GM10847 (cell line): ENCODE results near the gene PARD6B.

Source experiments
- POLR2A ChIP-seq: IDR thresholded peaks from 2 replicates; pipeline ENCODE4 v1.6.1; 2011; ENCODE audit not compliant: insufficient read length; ENCODE audit errors: extremely low read depth

PARD6B gene

DNA sequence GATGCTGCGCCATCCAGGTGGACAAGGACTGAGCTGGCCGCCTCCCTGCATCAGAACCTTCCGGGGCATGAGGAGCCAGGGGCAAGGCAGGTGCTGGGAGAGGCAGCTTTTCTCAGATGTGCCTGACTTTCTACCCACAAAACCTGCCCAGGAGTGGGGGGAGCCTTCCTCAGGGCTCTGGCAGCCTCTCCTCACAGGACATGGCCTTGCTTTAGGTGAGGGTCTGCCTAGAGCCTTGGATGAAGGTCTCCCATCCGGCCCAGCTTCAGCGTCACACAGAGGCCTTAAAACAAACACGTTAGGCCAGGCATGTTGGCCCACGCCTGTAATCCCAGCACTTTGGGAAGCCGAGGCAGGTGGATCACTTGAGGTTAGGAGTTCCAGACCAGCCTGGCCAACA lies 70.9 kb downstream of the PARD6B start:
- no peak for TF ChIP-seq POLR2A

DNA sequence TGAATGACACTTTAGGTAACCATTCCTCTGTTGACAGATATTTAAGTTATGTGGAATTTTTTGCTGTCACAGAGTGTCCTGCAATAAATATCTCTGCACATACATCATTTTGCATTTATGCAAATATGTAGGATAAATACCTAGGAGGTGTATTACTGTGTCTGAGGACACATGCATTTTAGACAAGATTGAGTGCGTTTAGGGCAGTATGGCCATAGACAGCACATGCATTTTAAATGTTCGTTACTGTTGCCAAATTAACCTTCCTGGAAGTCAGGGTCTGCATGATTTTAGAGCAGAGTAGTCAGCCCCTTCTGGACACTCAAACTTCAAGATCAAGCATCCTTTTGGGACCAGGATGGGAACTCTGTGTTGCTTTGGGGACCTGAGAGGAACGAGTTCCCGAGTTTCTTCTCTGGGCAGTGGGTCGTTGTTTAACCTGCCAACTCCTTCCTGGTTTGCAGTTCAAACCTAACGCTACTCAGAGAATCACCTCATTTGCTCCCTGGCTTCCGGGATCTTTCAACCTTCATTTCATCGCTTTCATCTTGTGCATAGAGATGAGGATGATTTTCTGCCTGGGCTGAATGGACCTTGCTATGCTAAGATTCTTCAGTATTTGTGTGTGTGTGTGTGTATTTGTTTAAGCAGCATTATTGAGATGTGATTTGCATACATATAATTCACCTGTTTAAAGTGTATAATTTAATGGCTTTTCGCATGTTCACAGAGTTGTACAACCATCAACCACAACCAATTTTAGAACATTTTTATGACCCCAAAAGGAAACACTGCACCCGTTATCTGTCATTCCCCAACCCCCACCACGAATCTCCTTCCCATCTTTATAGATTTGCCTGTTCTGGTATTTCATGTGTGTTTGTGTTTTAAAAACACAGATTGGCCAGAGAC lies 73.3 kb downstream of the PARD6B start:
- no peak for TF ChIP-seq POLR2A

DNA sequence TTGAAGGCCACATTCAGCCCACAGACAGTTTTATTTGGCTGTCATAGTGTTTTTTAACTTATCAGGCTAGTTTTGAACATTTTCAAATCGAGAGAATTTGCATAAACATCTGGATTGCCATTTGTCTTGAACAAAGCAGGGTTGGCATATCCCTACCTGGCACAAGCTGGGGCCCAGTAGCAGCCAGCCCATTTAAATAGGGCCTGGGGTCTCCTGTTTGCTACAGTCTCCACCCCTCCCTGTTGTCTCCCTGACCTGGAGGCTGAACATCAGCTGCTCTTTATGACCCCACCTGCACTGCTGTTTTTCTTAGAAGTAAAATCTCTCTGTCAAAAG lies 73.9 kb downstream of the PARD6B start:
- TF ChIP-seq POLR2A: no peak

DNA sequence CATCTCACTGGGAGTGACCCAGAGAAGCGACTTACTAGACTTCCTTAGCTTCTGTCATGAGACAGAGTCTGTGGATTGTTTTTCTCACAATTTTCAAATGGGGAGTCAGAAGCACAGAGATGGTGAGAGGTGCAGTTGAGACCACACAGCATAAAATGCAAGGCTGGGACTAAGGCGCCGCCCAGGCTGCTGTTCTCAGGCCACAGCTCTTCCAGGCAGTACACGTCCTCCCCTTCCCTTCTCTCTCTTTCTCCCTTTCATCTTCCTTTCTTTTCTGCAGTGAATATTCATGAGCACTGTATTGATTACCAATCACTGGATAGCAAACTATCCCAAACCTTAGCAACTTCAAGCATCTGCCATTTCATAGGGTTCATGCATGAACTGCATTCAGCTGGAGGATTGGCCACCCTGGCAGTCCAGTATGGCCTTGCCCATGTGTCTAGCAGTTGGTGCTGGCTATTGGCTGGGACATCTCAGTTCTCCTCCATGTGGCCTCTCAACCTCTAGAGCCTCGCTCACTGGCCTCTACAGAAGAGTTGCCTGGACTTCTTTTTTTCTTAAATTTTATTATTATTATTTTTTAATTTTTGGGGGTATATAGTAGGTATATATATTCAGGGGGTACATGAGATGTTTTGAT lies 74.9 kb downstream of the PARD6B start:
- TF ChIP-seq POLR2A: no peak
